Stimulated activated CD4-positive, alpha-beta T cell treated with anti-CD3 and anti-CD28 coated beads, Interleukin-15, amount 100 ng/mL, for 24 hours (primary cell): ENCODE data around the gene TMEFF1.
"Not testable (repeated sequence)": the region's sequence is repeated elsewhere in the genome, so short reads cannot be mapped to it uniquely, and the experiment has no call there.

Source experiments
- DNase-seq: peaks from one replicate; pipeline ENCODE4 v3.0.0-alpha.2; 2020

Gene TMEFF1, protein sequence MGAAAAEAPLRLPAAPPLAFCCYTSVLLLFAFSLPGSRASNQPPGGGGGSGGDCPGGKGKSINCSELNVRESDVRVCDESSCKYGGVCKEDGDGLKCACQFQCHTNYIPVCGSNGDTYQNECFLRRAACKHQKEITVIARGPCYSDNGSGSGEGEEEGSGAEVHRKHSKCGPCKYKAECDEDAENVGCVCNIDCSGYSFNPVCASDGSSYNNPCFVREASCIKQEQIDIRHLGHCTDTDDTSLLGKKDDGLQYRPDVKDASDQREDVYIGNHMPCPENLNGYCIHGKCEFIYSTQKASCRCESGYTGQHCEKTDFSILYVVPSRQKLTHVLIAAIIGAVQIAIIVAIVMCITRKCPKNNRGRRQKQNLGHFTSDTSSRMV

DNA sequence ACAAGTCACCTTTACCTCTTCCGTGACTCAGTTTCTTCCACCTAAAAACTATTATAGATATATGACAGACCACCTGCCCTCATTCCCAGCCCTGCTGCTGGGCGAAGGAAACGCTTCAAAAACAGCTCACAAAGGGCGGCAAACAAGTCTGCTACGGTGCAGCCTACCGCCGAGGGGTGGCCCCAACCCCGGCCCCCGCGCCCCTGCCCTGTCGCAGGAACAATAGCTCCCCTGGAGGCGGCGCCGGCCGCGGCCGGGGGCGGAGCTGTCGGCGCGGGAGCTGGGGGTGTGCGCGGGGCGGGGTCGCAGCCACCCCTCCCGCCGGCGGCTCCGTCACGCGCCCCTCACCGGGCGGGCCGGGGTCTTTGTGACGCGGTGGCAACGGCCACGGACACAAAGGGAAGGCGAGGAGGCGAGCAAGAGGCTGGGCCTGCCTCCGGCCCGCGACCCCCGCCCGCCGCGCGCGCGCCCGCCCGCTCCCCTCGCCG, at the start of gene TMEFF1:
TSS of gene TMEFF1 (plus strand) at position 362 of the 488 bp plus-strand sequence. CDS start 396 bp downstream, outside the sequence.
- DNase-seq, result peak; percentile 74

DNA sequence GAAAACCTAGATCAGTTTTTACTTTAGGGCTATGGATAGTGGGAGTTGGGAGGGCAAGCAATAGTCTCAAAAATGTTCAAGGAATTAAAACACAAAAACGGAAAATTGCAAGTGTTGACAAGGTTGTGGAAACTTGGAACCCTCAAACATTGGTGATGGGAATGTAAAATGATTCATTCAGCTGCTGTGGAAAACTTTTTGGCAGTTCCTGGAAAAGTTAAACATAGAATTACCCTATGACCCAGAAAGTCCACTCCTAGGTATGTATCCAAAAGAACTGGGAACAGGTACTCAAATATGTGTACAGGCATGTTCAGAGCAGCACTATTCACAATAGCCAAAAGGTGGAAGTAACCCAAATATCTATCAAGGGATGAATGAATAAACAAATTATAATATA, 47.2 kb upstream of the TMEFF1 start:
- no peak for DNase-seq

- no peak for DNase-seq
These were observed 46.8 kb upstream of the TMEFF1 start for GRCh38 chr9:100426189-100426529.

- peak; percentile 65 for DNase-seq
These were observed 46.2 kb upstream of the TMEFF1 start, which contains the start of gene MSANTD3 for GRCh38 chr9:100426530-100427365. Gene MSANTD3 (plus strand): TSS chr9:100427143. CDS start chr9:100441939, 14,796 bp downstream.

- peak; percentile 47 for DNase-seq
These were observed 45.3 kb upstream of the TMEFF1 start for GRCh38 chr9:100427366-100428263.

- DNase-seq, result no peak
These were observed 43.9 kb upstream of the TMEFF1 start for GRCh38 chr9:100428871-100429654.

DNA sequence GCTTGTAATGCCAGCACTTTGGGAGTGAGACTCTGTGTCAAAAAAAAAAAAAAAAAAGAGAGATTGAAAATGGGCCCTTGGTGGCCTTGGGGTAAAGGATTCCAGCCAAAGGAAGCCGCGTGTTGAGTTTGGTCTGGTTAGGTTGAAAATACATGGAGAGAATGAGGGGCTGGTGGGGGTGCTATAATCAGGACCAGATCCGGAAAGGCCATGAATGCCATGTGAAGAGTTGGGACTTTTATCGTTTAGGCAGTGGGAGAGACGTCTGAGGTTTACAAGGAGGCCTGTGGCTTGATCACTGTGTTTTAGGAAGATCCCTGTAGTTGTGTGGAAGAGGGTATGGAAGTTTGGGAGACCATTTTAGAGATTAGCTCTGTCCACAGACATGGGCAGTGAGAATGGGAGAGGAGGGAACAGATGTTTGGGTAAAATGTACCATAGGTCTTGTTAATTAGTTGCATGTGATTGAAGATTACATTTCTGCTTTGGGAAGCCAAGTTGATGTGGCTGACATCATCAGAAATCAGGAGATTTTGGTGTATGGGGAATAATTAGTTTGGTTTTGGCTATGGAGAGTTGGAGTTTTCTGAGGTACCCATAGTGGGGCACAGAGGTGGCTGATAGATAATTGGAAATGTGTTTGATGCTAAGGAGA, 42.5 kb upstream of the TMEFF1 start:
- DNase-seq, result no peak

GRCh38 chr9:100431886-100432285, 41.1 kb upstream of the TMEFF1 start:
- DNase-seq, result no peak

GRCh38 chr9:100432736-100433135, 40.2 kb upstream of the TMEFF1 start:
- no peak for DNase-seq

DNA sequence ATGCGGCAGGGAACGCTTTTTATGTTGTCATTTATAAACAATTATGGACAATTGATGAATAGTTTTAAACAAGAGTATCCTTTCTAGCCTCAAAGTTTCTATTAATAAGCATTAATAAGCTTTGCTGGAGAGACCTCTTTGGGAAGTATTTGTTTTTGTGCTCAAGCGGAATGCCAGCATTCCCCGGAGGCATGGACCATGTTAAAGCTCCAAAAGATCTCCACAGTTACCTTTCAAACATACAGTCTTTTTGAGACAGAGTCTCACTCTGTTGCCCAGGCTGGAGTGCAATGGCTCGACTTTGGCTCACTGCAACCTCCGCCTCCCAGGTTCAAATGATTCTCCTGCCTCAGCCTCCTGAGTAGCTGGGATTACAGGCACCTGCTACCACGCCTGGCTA, 36.4 kb upstream of the TMEFF1 start:
- no peak for DNase-seq

DNA sequence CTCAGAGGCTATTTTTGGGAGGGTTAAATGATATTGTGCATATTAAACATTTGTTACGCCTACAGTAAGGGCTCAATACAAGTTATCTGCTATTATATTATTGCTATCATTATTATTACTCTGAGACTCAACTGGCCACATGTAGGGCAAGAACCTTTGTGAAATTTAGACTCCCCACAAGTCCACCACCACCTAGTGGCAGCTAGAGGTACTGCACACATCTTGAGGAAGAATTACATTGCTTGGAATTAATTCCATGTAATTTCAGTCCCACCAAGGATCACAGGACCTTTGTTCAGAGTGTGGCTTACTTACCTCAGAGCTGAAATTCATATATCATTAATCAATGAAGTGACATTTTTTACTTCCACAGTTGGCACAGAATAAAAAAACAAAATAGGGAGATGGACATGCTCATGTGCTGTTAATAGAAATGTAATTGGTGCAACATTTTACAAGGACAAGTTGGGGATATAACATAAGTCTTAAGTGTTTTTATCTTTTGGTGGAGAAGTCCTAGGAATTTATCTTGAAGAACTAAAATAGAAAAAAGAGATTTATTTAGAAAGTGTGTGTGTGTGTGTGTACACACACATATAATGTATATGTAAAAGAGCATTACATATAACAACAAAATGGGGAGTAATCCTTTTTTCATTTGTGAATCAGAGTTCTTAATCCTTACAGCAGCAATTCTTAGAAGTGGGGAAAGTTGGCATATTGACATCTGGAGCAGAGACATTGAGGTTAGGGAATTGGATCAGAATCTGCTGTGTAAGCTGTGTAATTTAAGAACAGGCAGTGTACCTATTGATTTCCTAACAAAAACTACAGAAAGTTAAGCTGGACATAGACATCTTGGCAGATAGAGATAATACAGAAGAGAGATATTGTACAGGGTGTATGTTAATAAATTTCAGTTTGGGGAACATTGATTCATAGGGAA, 34.8 kb upstream of the TMEFF1 start:
- peak; percentile 78 for DNase-seq

GRCh38 chr9:100440071-100440470, 32.9 kb upstream of the TMEFF1 start:
- DNase-seq, result no peak

GRCh38 chr9:100440487-100440886, 32.5 kb upstream of the TMEFF1 start:
- DNase-seq, result not testable (repeated sequence)

GRCh38 chr9:100441911-100442361, 31.0 kb upstream of the TMEFF1 start:
- no peak for DNase-seq

DNA sequence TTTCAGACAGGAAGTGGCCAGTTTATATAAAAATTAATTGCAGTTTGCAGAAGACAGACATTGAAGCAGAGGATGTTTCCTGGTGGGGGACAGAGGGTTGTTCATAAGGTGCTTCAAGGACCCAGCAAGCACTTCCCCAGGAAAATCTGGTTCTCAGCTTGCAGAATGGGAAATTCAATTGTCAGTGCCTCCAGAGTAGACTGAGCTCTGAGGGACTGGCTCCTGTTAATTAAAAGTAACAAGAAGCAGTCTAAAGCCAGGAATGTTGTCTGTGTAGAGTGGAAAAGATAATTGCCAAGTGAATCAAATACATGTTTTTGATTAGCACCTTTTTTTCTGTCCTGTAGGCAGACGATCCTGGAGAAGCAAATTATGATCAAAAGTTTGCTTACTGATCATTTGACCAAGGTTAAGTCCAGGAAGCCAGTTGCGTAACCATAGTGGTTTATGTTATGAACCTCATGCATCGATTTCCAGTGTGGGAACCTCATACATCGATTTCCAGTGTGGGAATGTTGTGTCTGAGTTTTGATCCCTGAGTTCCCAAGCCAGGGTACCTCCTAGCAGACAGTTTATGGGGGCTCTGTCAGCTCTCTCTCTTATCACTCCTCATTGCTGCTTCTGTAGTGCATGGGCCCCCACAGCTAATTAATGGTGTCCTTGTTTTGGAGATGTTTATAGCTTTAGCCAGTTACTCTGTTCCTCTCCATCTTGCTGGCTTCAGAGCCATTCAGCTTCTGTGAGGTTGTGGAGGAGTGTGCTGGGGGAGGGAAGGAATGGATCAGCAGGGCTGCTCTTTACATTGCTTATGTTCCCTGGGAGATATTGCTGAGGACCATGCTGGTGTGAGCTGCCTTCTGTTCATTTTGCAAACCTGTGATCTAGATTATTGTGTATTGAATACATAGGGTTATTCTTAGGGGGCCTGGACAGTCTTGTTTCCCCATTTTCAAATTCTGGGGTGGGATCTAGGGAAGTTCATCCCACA, 28.9 kb upstream of the TMEFF1 start:
- DNase-seq, result no peak

- DNase-seq, result no peak
These were observed 27.6 kb upstream of the TMEFF1 start for GRCh38 chr9:100445161-100445902.

DNA sequence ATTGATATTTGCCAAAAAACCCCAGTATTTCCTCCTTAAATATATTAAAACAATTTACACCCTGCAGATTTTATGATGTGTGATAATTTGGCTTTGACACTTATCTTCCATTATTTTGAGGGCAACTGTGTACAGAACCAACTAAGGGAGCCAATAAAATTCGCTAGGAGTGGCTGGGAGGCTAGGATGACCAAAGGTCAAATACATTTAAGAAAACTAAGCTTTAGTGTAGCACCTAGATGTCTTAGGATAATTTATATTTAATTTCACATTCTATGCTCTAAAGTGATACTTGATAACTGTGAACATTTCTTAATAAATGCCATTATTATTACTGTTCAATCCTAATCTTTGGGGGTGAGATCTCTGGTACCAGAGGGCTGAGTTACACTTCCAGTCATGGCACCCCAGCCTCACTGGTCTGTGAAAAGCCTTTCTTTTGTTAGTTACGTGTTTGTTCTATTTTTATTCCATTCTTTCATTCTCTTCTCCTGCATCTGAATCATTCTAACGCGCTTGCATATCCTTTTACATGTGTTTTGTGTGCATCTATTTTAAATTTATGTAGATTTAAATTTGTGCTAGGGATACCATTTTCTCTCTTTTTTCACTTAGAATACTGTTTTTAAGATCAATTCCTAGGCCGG, 26.9 kb upstream of the TMEFF1 start:
- DNase-seq, result no peak
